HG03432 (cell line): ENCODE measurements around the gene ZNF608.
A peak's percentile ranks its signal among the peaks of the same experiment; 100 is the strongest.

Experiments used
- ATAC-seq: cut with Tn5 transposase; IDR thresholded peaks from one replicate; pipeline ENCODE4 v1.9.1; 2021; ENCODE audit warnings: mild to moderate bottlenecking, moderate library complexity; ENCODE audit not compliant: unreplicated experiment

The ZNF608 gene

GRCh38 chr5:124738681-124739633 is 7.5 kb downstream of the ZNF608 start:
- no peak for ATAC-seq

DNA sequence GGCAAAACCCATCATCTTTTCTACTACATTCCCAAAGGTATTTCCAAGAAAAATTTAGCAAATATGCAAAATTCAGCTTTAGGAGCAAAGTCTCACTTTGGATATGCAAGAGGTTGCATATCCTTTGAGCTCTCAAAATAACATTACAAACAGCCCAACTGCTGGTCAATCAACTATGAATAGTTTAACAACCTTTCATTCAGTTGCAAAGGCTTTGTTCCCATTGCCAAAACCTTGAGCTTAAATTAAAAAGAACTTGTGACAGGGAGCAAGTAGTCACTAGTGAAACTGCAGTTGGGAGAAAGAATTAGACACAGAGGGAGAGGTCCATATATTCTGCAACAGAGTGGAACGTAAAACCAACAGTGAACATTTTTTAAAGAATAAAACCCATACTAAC is 8.8 kb downstream of the ZNF608 start:
- no peak for ATAC-seq

GRCh38 chr5:124736805-124737188 is 9.6 kb downstream of the ZNF608 start:
- no peak for ATAC-seq

DNA sequence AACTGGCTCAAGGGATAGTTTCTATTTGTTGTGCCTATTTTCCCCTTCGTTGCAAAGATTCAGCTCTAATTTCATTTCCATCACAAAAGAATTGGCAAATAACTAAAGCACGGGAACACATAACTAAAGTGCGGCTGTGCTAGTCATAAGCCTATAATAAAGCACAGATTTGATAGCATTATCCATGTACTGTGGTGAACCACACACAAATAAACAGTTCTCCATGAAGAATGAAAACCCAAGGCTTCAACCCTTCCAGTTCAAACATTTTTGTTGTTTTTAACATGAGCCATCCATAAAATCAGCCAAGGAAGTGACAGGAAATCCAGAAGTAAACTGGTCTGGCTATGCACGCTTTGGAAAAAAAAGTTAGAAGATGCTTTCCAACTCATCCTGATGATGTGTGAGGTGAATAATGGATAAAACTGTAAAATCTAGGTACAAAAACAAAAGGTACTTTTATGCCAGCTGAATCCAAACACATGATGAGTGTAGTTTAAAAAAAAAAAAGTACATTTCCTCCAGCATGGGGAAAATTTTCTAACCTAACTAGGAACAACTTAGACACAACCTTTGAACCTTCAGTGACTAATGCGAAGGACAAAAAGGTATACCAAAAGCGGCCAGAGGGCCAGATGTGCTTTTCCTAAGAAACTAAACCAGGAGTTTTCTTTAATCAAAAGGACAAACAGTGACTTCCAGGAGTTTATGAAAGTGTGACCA is 10.2 kb downstream of the ZNF608 start:
- ATAC-seq: no peak

DNA sequence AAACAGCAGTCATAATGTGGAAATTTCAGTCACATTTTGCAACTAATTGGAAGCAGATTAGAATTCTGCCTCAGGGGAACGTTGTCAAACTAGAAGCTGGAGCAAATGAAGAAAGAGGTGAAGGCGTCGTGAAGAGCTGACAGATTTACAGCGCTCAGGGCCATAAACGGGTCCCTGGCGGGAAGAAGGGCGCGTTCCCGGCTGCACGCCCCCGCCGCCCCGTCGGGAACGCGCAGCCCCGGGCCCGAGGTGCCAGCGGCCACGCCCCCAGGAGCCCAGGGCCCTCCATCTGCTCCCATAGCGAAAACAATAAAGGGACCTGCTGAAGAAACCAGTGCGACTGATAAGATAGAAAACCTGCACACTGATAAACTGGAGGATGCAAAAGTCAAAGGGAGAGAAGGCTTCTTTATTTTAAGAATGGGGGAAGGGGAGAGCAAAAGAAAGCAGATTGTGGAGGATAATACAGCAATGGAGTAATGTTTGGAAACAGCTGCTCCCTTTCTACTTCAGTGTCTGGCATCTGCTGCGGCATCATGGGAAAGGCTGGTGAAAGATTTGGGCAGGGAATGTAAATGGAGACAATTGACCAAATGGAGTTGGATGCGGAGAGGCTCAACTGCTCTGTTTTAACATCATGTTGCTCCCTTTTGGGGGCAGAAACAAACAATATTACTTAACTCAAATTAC is 11.1 kb downstream of the ZNF608 start:
- peak; percentile 30 for ATAC-seq

DNA sequence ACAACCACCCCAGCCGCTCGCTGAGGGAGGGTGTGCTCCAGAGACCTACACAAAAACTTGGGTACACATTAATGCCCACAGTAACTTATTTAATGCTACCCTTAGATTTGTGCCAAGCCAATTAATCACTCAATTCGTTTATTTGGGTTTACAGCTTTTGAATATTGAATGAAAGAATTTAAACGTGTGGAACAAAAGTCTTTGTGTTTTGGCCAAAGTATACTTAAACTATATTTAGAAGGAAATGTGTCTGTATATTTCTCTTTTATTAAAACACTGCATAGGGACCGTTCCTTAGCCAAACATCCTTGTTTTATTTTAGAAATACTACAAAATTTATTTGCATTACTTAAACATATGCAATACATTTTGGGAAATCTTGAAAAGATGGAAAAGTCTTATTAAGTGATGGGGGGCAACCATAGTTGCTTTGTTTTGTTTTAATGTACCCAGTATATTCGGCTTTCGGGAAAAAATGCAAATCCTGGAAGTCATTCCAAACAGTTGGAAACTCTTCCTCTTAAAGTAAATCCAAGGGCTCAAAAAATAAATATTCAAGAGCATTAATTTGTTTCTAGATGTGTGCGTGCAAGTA is 11.8 kb downstream of the ZNF608 start:
- no peak for ATAC-seq

- no peak for ATAC-seq
These were observed 13.1 kb downstream of the ZNF608 start for GRCh38 chr5:124733329-124733650.

DNA sequence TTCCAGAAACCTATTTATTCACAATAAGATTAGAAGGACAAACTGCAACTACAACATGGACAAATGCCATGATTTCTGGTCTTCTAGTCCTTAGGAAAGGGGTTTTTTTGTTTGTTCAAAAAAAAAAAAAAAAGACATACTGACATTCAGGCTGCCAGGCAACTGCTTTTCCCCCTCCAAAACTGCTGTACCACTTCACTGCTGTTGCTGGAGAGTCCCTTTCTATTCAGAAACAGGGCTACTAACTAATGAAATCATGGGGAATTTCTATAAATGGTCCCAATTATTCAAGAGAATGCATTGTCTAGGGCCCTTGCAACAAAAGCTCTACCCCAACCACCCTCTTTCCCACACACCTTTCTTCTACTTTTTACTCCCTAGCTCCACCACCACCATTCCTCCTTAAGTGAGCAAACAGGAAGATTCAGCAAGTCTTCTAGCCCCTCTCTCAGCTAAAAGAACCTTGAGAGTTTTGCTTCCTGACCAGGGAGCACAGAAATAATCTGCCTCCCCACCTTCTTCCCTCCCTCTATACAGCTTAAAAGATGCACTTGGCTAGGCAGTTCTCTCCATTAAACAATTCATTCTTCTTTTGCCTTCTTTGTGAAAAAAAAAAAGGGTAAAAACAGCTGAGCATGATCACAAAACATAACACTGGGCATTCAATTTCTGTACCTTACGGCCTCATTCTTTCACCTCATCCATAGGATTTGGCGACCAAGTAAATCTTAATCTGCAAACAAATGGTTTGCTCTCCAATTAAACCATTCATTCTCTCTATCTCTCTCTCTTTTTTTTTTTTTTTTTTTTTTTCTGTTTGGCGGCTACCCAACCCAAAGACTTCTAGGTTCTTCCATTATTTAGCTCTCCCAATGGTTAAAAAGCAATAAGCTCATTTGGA is 13.8 kb downstream of the ZNF608 start:
- no peak for ATAC-seq

- no peak for ATAC-seq
These were observed 16.1 kb downstream of the ZNF608 start for GRCh38 chr5:124730381-124730780.

GRCh38 chr5:124729720-124730359 is 16.6 kb downstream of the ZNF608 start:
- ATAC-seq: peak; percentile 67

GRCh38 chr5:124728968-124729332 is 17.5 kb downstream of the ZNF608 start:
- no peak for ATAC-seq

DNA sequence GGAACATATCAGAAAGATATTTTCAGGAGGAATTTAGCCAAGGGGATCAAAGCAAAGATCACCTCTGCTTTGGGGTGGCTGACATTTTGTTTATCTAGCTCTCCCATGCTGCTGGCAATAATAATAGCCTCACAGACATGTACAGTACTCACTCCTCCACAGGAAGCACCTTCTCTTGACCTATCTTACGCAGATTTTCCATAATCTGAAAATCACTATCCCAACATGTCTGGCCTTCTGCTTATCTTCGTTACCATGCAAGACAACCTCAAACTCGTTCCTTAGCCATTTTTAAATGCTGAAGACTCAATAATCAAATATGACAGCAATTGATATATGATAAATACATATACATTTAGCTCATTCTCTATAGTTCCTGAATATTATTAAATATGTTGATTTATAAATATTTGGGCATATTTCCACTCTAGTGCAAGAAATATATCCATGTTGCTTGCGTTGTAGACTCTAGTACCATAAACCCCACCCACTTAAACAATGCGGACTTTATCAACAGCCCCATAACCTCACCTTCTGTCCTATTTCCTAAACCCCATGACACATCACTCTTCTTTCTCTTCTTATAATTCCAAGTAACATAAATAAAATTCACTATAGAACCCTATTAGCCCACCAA is 18.0 kb downstream of the ZNF608 start:
- no peak for ATAC-seq

- ATAC-seq: no peak
These were observed 19.6 kb downstream of the ZNF608 start for GRCh38 chr5:124726631-124727362.

- ATAC-seq: no peak
These were observed 20.7 kb downstream of the ZNF608 start for GRCh38 chr5:124725622-124726258.

DNA sequence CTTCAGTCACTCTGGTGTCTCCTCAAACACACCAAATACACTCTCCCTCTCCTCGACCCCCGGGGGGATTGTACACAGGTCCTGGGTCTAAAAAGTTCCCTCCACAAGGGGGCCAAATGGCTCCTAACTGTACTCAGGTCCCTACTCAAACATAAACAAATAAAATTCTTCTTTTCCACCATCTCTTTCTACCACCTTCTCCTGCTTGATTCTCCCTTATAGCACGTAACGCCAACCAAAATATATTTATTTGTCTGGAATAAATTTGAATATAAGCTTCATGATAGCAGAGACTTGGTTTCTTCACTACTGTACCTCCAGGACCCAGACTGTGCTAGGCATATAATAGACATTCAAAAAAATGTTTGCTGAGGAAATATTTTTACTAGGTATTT is 21.4 kb downstream of the ZNF608 start:
- peak; percentile 61 for ATAC-seq

GRCh38 chr5:124724357-124725039 is 21.9 kb downstream of the ZNF608 start:
- peak; percentile 53 for ATAC-seq

DNA sequence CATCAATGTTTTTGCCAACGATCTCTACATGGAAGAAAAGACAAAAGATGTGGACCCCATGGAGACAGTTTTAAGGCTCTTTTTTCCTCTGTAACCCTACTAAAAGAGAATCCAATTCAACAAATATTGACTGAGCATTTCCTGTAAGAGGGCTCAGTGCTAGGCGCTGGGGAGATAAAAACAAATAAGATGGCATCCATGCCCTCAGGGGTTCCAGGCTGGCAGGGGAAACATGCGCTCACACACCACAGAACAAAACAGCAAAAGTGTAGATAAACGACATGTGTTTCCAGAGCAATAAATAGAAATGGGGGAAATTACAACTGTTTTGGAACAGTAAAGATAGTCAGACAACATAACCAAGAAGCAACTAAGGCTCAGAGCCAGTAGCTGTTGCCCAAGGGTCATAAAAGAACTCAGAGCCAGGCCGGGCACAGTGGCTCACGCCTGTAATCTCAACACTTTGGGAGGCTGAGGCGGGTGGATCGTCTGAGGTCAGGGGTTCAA is 25.2 kb downstream of the ZNF608 start:
- no peak for ATAC-seq
